ENCODE data around the gene ANKDD1B. TPM values are rescaled to one million over a fixed set of nuclear protein-coding genes. Genes with fewer than 3 reads are reported as not detected.

ANKDD1B gene
- total and polyA plus RNA-seq, 2 of the 13 experiments (the other 11 are each of a cell fraction or from before 2014, with no cell fraction given) = 0.12 to 0.27 TPM

DNA sequence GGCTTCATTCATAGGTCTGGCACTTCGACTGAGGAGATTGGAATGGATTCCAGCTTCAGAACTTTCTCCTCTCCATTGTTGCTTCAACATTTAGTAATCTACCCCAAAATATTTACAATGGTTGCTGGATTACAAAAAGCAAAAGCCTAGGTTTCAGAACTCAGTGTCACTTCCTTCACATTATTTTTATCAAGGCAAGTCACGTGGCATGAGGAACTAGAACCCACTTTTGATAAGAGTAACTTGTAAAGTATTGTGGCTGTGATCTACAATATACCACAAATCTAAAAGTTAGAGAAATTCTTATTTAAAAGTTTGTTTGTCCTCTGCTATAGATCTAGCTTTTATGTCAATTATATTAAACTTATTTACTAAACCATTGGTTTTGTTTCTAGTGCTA, 39.7 kb upstream of the ANKDD1B start:
- ChIA-PET CTCF (ENCODE audit: low intra/inter-chr PET ratio, low total read pairs) (no interaction called here), POLR2A (no interaction called here)
- in situ Hi-C loops (cut with HindIII; ENCODE audit: extremely low pct_ligation_motif_present, low pct_unique_long_range_greater_than_20kb) (no loop called here), intact Hi-C loops (cut with micrococcal nuclease; ENCODE audit: unreplicated experiment) (no loop called here)
- Histone ChIP-seq H3K27me3 (ENCODE audit: control insufficient read depth in 1 of 2, insufficient read depth in 2 of 2, low read length in 2 of 2) (no peaks in the 10 kb centered on the region), H3K27ac (ENCODE audit: extremely low read length, insufficient read depth, low read length) (no peak overlapping the region), H3K9ac (ENCODE audit: insufficient read depth, low read depth, low read length) (no peak overlapping the region), H3K4me1 (ENCODE audit: insufficient read depth, low read length) (no peaks in the 10 kb centered on the region), H3K36me3 (replicated peaks in 1 of 2; ENCODE audit: control insufficient read depth in 1 of 2, insufficient read depth in 2 of 2, low read length in 2 of 2) (peaks cover 0 to 12% of the 10 kb centered on the region in 2 experiments; a peak in 3 of 5 replicates), H3K4me3 (replicated peaks in 1 of 3; ENCODE audit: insufficient read depth in 1 of 3, low read depth in 2 of 3, low read length in 3 of 3) (no peak overlapping the region), H3K9me3 (ENCODE audit: low read length) (no peaks in the 10 kb centered on the region), H3K79me2 (ENCODE audit: insufficient read depth, low read length) (no peaks in the 10 kb centered on the region), H4K20me1 (ENCODE audit: insufficient read depth, low read length) (no peaks in the 10 kb centered on the region), H3K4me2 (ENCODE audit: low read depth, low read length) (no peak overlapping the region), H2AFZ (ENCODE audit: low read length) (no peak overlapping the region)
- ATAC-seq (no peak), DNase-seq (ENCODE audit: low spot score) (no peak), FAIRE-seq (no peak)
- TF ChIP-seq ZNF800 (CRISPR knock-in tag; IDR thresholded peaks at IDR 0.05) = no peak
- no peak for TF ChIP-seq BRCA1 (CRISPR knock-in tag; IDR thresholded peaks at IDR 0.05)
- WGBS (ENCODE audit: low lambda C conversion rate) = 100% methylated on average over 2 of the region's 2 CpGs
- BruUV-seq (replicated peaks) = no TSS peak

GRCh38 chr5:75574791-75575190, 36.5 kb upstream of the ANKDD1B start:
- Histone ChIP-seq H3K9ac (ENCODE audit: insufficient read depth, low read depth, low read length) (no peak overlapping the region), H3K36me3 (replicated peaks in 1 of 2; ENCODE audit: control insufficient read depth in 1 of 2, insufficient read depth in 2 of 2, low read length in 2 of 2) (peaks cover 0 to 13% of the 10 kb centered on the region in 2 experiments; a peak in 3 of 5 replicates), H3K9me3 (ENCODE audit: low read length) (no peaks in the 10 kb centered on the region), H3K27me3 (ENCODE audit: control insufficient read depth in 1 of 2, insufficient read depth in 2 of 2, low read length in 2 of 2) (no peaks in the 10 kb centered on the region), H4K20me1 (ENCODE audit: insufficient read depth, low read length) (no peaks in the 10 kb centered on the region), H3K79me2 (ENCODE audit: insufficient read depth, low read length) (no peaks in the 10 kb centered on the region), H3K4me2 (ENCODE audit: low read depth, low read length) (no peak overlapping the region), H3K4me1 (ENCODE audit: insufficient read depth, low read length) (no peaks in the 10 kb centered on the region), H3K4me3 (replicated peaks in 1 of 3; ENCODE audit: insufficient read depth in 1 of 3, low read depth in 2 of 3, low read length in 3 of 3) (no peak overlapping the region), H2AFZ (ENCODE audit: low read length) (no peak overlapping the region), H3K27ac (ENCODE audit: extremely low read length, insufficient read depth, low read length) (no peak overlapping the region)
- FAIRE-seq (no peak), ATAC-seq (no peak), DNase-seq (ENCODE audit: low spot score) (no peak)
- 95% methylated on average over 3 of the region's 3 CpGs for WGBS (ENCODE audit: low lambda C conversion rate)
- BruUV-seq (replicated peaks) = no TSS peak
- intact Hi-C loops (cut with micrococcal nuclease; ENCODE audit: unreplicated experiment) = no loop called here
- POLR2A ChIA-PET = no interaction called here
- CTCF ChIA-PET (ENCODE audit: low intra/inter-chr PET ratio, low total read pairs) = no interaction called here
- in situ Hi-C loops (cut with HindIII; ENCODE audit: extremely low pct_ligation_motif_present, low pct_unique_long_range_greater_than_20kb) = no loop called here
- no peak for TF ChIP-seq KLF9 (CRISPR knock-in tag; IDR thresholded peaks at IDR 0.05; ENCODE audit: low read depth)
- TF ChIP-seq, protein P1, sequence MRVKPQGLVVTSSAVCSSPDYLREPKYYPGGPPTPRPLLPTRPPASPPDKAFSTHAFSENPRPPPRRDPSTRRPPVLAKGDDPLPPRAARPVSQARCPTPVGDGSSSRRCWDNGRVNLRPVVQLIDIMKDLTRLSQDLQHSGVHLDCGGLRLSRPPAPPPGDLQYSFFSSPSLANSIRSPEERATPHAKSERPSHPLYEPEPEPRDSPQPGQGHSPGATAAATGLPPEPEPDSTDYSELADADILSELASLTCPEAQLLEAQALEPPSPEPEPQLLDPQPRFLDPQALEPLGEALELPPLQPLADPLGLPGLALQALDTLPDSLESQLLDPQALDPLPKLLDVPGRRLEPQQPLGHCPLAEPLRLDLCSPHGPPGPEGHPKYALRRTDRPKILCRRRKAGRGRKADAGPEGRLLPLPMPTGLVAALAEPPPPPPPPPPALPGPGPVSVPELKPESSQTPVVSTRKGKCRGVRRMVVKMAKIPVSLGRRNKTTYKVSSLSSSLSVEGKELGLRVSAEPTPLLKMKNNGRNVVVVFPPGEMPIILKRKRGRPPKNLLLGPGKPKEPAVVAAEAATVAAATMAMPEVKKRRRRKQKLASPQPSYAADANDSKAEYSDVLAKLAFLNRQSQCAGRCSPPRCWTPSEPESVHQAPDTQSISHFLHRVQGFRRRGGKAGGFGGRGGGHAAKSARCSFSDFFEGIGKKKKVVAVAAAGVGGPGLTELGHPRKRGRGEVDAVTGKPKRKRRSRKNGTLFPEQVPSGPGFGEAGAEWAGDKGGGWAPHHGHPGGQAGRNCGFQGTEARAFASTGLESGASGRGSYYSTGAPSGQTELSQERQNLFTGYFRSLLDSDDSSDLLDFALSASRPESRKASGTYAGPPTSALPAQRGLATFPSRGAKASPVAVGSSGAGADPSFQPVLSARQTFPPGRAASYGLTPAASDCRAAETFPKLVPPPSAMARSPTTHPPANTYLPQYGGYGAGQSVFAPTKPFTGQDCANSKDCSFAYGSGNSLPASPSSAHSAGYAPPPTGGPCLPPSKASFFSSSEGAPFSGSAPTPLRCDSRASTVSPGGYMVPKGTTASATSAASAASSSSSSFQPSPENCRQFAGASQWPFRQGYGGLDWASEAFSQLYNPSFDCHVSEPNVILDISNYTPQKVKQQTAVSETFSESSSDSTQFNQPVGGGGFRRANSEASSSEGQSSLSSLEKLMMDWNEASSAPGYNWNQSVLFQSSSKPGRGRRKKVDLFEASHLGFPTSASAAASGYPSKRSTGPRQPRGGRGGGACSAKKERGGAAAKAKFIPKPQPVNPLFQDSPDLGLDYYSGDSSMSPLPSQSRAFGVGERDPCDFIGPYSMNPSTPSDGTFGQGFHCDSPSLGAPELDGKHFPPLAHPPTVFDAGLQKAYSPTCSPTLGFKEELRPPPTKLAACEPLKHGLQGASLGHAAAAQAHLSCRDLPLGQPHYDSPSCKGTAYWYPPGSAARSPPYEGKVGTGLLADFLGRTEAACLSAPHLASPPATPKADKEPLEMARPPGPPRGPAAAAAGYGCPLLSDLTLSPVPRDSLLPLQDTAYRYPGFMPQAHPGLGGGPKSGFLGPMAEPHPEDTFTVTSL (CRISPR knock-in tag; IDR thresholded peaks at IDR 0.05; ENCODE audit: borderline replicate concordance) = no peak
- TF ChIP-seq, protein P2, sequence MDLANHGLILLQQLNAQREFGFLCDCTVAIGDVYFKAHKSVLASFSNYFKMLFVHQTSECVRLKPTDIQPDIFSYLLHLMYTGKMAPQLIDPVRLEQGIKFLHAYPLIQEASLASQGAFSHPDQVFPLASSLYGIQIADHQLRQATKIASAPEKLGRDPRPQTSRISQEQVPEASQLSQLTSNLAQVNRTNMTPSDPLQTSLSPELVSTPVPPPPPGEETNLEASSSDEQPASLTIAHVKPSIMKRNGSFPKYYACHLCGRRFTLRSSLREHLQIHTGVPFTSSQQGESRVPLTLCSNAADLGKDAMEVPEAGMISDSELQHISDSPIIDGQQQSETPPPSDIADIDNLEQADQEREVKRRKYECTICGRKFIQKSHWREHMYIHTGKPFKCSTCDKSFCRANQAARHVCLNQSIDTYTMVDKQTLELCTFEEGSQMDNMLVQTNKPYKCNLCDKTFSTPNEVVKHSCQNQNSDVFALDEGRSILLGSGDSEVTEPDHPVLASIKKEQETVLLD (CRISPR knock-in tag; IDR thresholded peaks at IDR 0.05; ENCODE audit: low read depth) = no peak
- TF ChIP-seq IKZF5 (CRISPR knock-in tag; IDR thresholded peaks at IDR 0.05) = no peak
- no peak for TF ChIP-seq ZNF607 (CRISPR knock-in tag; IDR thresholded peaks at IDR 0.05; ENCODE audit: borderline replicate concordance)
- no peak for TF ChIP-seq ZNF101 (CRISPR knock-in tag; IDR thresholded peaks at IDR 0.05; ENCODE audit: borderline replicate concordance, low read depth)
